GM23338 (cell line): ENCODE data around the gene LAMA4. TPM values are rescaled to one million over a fixed set of nuclear protein-coding genes. Genes with fewer than 3 reads are reported as not detected.

Experiments
- ATAC-seq: fragments of 200-7000 bp; cut with Tn5 transposase; 3 replicates; pipeline ENCODE4 v1.9.1; 2020
- DNase-seq: peaks from one replicate; pipeline ENCODE4 v3.0.0-alpha.2; 2015; ENCODE audit warnings: low spot score
- H2AFZ ChIP-seq: fragments of 200-600 bp; sonication (generic); 2 replicates; pipeline ENCODE4 v1.8.0; 2016; ENCODE audit warnings: antibody characterized with exemption, mild to moderate bottlenecking, moderate library complexity
- H3F3A ChIP-seq: fragments of 200-600 bp; sonication (generic); replicated peaks from 2 replicates; pipeline ENCODE4 v1.8.0; 2017; ENCODE audit warnings: antibody characterized with exemption, mixed run types, low read depth
- H3K27ac ChIP-seq: fragments of 200-600 bp; sonication (generic); 2 replicates; pipeline ENCODE4 v1.6.1; 2016; ENCODE audit warnings: low read depth
- H3K27me3 ChIP-seq: fragments of 200-600 bp; sonication (generic); 2 replicates; pipeline ENCODE4 v1.8.0; 2016; ENCODE audit warnings: mild to moderate bottlenecking, mixed run types, moderate library complexity; ENCODE audit not compliant: insufficient read depth
- H3K36me3 ChIP-seq: fragments of 200-600 bp; sonication (generic); 2 replicates; pipeline ENCODE4 v1.8.0; 2016; ENCODE audit warnings: mild to moderate bottlenecking; ENCODE audit not compliant: insufficient read depth
- H3K4me1 ChIP-seq: fragments of 200-600 bp; sonication (generic); 2 replicates; pipeline ENCODE4 v1.8.0; 2016; ENCODE audit warnings: mild to moderate bottlenecking, moderate library complexity; ENCODE audit not compliant: insufficient read depth
- H3K4me2 ChIP-seq: fragments of 200-600 bp; sonication (generic); 2 replicates; pipeline ENCODE4 v1.7.1; 2017; ENCODE audit warnings: mixed run types
- H3K4me3 ChIP-seq: fragments of 200-600 bp; sonication (generic); 2 replicates; pipeline ENCODE4 v1.6.1; 2016; ENCODE audit warnings: mixed run types
- H3K79me2 ChIP-seq: fragments of 200-600 bp; sonication (generic); replicated peaks from 2 replicates; pipeline ENCODE4 v1.8.0; 2017; ENCODE audit warnings: mild to moderate bottlenecking; ENCODE audit not compliant: insufficient read depth
- H3K9me2 ChIP-seq: fragments of 200-600 bp; sonication (generic); 2 replicates; pipeline ENCODE4 v1.8.0; 2017; ENCODE audit not compliant: insufficient read depth
- H4K20me1 ChIP-seq: fragments of 200-600 bp; sonication (generic); replicated peaks from 2 replicates; pipeline ENCODE4 v1.8.0; 2017; ENCODE audit warnings: mild to moderate bottlenecking; ENCODE audit not compliant: insufficient read depth
- H3K27ac Mint-ChIP-seq: 2 replicates; pipeline ENCODE4 v1.8.0; 2020; ENCODE audit warnings: inconsistent platforms, mild to moderate bottlenecking, moderate library complexity, mixed read lengths
- H3K27me3 Mint-ChIP-seq: 3 replicates; pipeline ENCODE4 v1.8.0; 2022; ENCODE audit warnings: low read depth, mild to moderate bottlenecking, moderate library complexity, mixed read lengths, inconsistent platforms; ENCODE audit not compliant: insufficient read depth, poor library complexity
- H3K36me3 Mint-ChIP-seq: 3 replicates; pipeline ENCODE4 v1.8.0; 2021; ENCODE audit warnings: low read depth, mild to moderate bottlenecking, inconsistent platforms, moderate library complexity, mixed read lengths
- H3K4me1 Mint-ChIP-seq: 3 replicates; pipeline ENCODE4 v1.8.0; 2020; ENCODE audit warnings: mild to moderate bottlenecking, inconsistent platforms, mixed read lengths
- H3K4me3 Mint-ChIP-seq: 3 replicates; pipeline ENCODE4 v1.8.0; 2021; ENCODE audit warnings: moderate library complexity, mild to moderate bottlenecking, inconsistent platforms, mixed read lengths
- H3K9me3 Mint-ChIP-seq: 3 replicates; pipeline ENCODE4 v1.8.0; 2020; ENCODE audit warnings: moderate library complexity, mild to moderate bottlenecking, inconsistent platforms, mixed read lengths
- CREB1 ChIP-seq: fragments of 250-450 bp; sonication (Bioruptor Pico); IDR thresholded peaks from 2 replicates; pipeline ENCODE4 v1.5.0; 2020; ENCODE audit warnings: low read depth, mild to moderate bottlenecking, moderate library complexity
- EZH2phosphoT487 ChIP-seq: fragments of 200-600 bp; sonication (generic); IDR thresholded peaks from one replicate; pipeline ENCODE4 v1.8.1; 2018; ENCODE audit warnings: antibody characterized with exemption; ENCODE audit not compliant: unreplicated experiment
- JUNB ChIP-seq: IDR thresholded peaks from one replicate; pipeline ENCODE4 v1.6.1; 2016; ENCODE audit warnings: antibody characterized with exemption; ENCODE audit not compliant: unreplicated experiment
- NANOG ChIP-seq: IDR thresholded peaks from 2 replicates; pipeline ENCODE4 v1.6.1; 2016; ENCODE audit warnings: antibody characterized with exemption, borderline replicate concordance
- STAT1 ChIP-seq: IDR thresholded peaks from one replicate; pipeline ENCODE4 v1.6.1; 2016; ENCODE audit warnings: antibody characterized with exemption; ENCODE audit not compliant: unreplicated experiment
- ZNF114 ChIP-seq: fragments of 250-450 bp; sonication (Bioruptor Pico); IDR thresholded peaks from 2 replicates; pipeline ENCODE4 v1.5.0; 2020; ENCODE audit warnings: mild to moderate bottlenecking, moderate library complexity
- ZNF331 ChIP-seq: fragments of 250-450 bp; sonication (Bioruptor Pico); IDR thresholded peaks from 2 replicates; pipeline ENCODE4 v1.5.0; 2020; ENCODE audit warnings: low read depth, mild to moderate bottlenecking, moderate library complexity
- polyA plus RNA-seq: library from polyadenylated mRNA; unstranded; fragments of >200 nt; fragmentation: Nextera tagmentation; extraction: Ambion mirVana; gene quantifications from 2 replicates; pipeline ENCODE4 v1.2.1, GENCODE V29; 2016
- total RNA-seq: library from RNA; depleted of rRNA; stranded (reverse); fragments of >200 nt; shearing (Covaris generic); gene quantifications from 2 replicates; pipeline ENCODE4 v1.2.3, GENCODE V29; 2014
- TF ChIP-seq, protein P1 (sequence below), 2 experiments: fragments of 200-600 bp in 1 of 2; sonication (generic) in 1 of 2; conservative IDR thresholded peaks; 2 replicates each; pipeline versions ENCODE4 v1.5.1 to v1.6.1; 2016 to 2017; ENCODE audit warnings: antibody characterized with exemption in 2 of 2, low read depth in 2 of 2, mild to moderate bottlenecking in 2 of 2, moderate library complexity in 1 of 2
- TF ChIP-seq, protein P2 (sequence below): IDR thresholded peaks from one replicate; pipeline ENCODE4 v1.6.1; 2018; ENCODE audit warnings: antibody characterized with exemption; ENCODE audit not compliant: unreplicated experiment
- TF ChIP-seq, protein P3 (sequence below): IDR thresholded peaks from 2 replicates; pipeline ENCODE4 v1.6.1; 2016; ENCODE audit warnings: antibody characterized with exemption

The LAMA4 gene
- total and polyA plus RNA-seq, 2 experiments from 2014 or later: 1.7 to 2.8 TPM

DNA sequence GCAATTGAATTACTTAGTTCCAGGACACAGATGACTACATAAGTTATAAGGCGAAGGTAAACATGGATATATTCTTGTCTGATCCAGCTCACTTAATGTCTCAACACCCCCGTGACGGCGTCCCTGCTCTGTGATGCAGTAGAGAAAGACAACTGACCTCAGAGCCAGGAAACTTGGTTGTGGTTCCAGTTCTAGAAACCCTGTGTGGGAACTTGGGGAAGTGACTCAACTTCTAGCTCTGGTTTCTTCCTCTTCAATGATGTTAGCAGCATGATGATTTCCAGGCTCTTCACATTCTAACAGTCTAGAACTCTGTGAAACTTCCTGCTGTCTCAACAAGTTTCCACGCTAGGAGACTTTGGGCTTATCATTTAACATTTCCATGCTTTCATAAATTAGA is 18.4 kb downstream of the LAMA4 start:
- no peaks in the 10 kb centered on the region for H3K79me2 ChIP-seq
- H3F3A ChIP-seq: no peaks in the 10 kb centered on the region
- H3K4me3 ChIP-seq: no peak overlapping the region
- peaks cover 12% of the 10 kb centered on the region; the same call in 1 of the 2 replicates for H3K9me2 ChIP-seq
- Mint-ChIP-seq H3K4me3 (no peak overlapping the region), H3K9me3 (no peaks in the 10 kb centered on the region), H3K27me3 (no peaks in the 10 kb centered on the region), H3K36me3 (no peaks in the 10 kb centered on the region), H3K4me1 (no peaks in the 10 kb centered on the region), H3K27ac (no peak overlapping the region)
- no peaks in the 10 kb centered on the region for H3K36me3 ChIP-seq
- TF ChIP-seq, protein P1, sequence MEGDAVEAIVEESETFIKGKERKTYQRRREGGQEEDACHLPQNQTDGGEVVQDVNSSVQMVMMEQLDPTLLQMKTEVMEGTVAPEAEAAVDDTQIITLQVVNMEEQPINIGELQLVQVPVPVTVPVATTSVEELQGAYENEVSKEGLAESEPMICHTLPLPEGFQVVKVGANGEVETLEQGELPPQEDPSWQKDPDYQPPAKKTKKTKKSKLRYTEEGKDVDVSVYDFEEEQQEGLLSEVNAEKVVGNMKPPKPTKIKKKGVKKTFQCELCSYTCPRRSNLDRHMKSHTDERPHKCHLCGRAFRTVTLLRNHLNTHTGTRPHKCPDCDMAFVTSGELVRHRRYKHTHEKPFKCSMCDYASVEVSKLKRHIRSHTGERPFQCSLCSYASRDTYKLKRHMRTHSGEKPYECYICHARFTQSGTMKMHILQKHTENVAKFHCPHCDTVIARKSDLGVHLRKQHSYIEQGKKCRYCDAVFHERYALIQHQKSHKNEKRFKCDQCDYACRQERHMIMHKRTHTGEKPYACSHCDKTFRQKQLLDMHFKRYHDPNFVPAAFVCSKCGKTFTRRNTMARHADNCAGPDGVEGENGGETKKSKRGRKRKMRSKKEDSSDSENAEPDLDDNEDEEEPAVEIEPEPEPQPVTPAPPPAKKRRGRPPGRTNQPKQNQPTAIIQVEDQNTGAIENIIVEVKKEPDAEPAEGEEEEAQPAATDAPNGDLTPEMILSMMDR (conservative IDR thresholded peaks at IDR 0.05; ENCODE audit: low read depth in 2 of 2): no peak
- TF ChIP-seq CREB1 (no peak), ZNF331 (no peak), ZNF114 (no peak), NANOG (no peak)
- TF ChIP-seq, protein P2, sequence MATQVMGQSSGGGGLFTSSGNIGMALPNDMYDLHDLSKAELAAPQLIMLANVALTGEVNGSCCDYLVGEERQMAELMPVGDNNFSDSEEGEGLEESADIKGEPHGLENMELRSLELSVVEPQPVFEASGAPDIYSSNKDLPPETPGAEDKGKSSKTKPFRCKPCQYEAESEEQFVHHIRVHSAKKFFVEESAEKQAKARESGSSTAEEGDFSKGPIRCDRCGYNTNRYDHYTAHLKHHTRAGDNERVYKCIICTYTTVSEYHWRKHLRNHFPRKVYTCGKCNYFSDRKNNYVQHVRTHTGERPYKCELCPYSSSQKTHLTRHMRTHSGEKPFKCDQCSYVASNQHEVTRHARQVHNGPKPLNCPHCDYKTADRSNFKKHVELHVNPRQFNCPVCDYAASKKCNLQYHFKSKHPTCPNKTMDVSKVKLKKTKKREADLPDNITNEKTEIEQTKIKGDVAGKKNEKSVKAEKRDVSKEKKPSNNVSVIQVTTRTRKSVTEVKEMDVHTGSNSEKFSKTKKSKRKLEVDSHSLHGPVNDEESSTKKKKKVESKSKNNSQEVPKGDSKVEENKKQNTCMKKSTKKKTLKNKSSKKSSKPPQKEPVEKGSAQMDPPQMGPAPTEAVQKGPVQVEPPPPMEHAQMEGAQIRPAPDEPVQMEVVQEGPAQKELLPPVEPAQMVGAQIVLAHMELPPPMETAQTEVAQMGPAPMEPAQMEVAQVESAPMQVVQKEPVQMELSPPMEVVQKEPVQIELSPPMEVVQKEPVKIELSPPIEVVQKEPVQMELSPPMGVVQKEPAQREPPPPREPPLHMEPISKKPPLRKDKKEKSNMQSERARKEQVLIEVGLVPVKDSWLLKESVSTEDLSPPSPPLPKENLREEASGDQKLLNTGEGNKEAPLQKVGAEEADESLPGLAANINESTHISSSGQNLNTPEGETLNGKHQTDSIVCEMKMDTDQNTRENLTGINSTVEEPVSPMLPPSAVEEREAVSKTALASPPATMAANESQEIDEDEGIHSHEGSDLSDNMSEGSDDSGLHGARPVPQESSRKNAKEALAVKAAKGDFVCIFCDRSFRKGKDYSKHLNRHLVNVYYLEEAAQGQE: no peak
- H3K4me1 ChIP-seq: no peaks in the 10 kb centered on the region
- no peak overlapping the region for H3K27ac ChIP-seq
- no peak overlapping the region for H3K4me2 ChIP-seq
- no peaks in the 10 kb centered on the region for H4K20me1 ChIP-seq
- ATAC-seq (no peak), DNase-seq (no peak)
- no peak overlapping the region for H2AFZ ChIP-seq
- H3K27me3 ChIP-seq: no peaks in the 10 kb centered on the region

DNA sequence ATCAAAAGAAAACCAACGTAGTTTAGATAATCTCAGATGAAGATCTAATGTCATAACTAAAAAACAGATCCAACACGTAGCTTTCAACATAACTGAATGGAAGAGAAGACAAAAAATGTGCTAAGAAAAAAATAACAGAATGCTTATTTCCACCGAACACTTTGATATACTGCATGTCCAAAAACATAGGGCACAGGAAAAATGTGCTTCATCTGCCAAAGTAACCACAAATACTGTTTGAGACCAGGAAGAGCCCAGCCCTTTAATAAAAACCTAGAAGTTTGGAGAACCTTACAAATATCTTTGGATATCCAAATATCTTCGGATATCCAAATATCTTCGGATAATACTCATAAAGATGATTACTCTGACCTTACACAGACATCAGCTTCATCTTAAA is 19.8 kb downstream of the LAMA4 start:
- H3K27ac Mint-ChIP-seq: no peak overlapping the region
- H3K4me1 Mint-ChIP-seq: no peaks in the 10 kb centered on the region
- H3K4me3 Mint-ChIP-seq: no peak overlapping the region
- no peak overlapping the region for H3K27ac ChIP-seq
- H3K4me3 ChIP-seq: no peak overlapping the region
- H3K27me3 ChIP-seq: no peaks in the 10 kb centered on the region
- peaks cover 12% of the 10 kb centered on the region; the same call in 1 of the 2 replicates for H3K9me2 ChIP-seq
- H3K79me2 ChIP-seq: no peaks in the 10 kb centered on the region
- no peak for DNase-seq
- H2AFZ ChIP-seq: no peak overlapping the region; the same call in 1 of the 2 replicates
- H3K9me3 Mint-ChIP-seq: no peaks in the 10 kb centered on the region
- H3F3A ChIP-seq: no peaks in the 10 kb centered on the region
- H4K20me1 ChIP-seq: no peaks in the 10 kb centered on the region
- no peaks in the 10 kb centered on the region for H3K36me3 Mint-ChIP-seq
- H3K4me2 ChIP-seq: no peak overlapping the region
- H3K36me3 ChIP-seq: no peaks in the 10 kb centered on the region
- H3K4me1 ChIP-seq: no peaks in the 10 kb centered on the region
- ATAC-seq: no peak
- TF ChIP-seq, protein P2: no peak
- TF ChIP-seq EZH2phosphoT487 (no peak), JUNB (no peak), STAT1 (no peak), NANOG (no peak)
- TF ChIP-seq, protein P3, sequence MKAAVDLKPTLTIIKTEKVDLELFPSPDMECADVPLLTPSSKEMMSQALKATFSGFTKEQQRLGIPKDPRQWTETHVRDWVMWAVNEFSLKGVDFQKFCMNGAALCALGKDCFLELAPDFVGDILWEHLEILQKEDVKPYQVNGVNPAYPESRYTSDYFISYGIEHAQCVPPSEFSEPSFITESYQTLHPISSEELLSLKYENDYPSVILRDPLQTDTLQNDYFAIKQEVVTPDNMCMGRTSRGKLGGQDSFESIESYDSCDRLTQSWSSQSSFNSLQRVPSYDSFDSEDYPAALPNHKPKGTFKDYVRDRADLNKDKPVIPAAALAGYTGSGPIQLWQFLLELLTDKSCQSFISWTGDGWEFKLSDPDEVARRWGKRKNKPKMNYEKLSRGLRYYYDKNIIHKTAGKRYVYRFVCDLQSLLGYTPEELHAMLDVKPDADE: no peak
- no peaks in the 10 kb centered on the region for H3K27me3 Mint-ChIP-seq
